GM23338 (cell line): ENCODE measurements around the gene SYNDIG1. TPM values are rescaled to one million over a fixed set of nuclear protein-coding genes. Genes with fewer than 3 reads are reported as not detected.

Experiments used
- ATAC-seq: fragments of 200-7000 bp; cut with Tn5 transposase; 3 replicates; pipeline ENCODE4 v1.9.1; 2020
- DNase-seq: peaks from one replicate; pipeline ENCODE4 v3.0.0-alpha.2; 2015; ENCODE audit warnings: low spot score
- H2AFZ ChIP-seq: fragments of 200-600 bp; sonication (generic); 2 replicates; pipeline ENCODE4 v1.8.0; 2016; ENCODE audit warnings: antibody characterized with exemption, mild to moderate bottlenecking, moderate library complexity
- H3F3A ChIP-seq: fragments of 200-600 bp; sonication (generic); replicated peaks from 2 replicates; pipeline ENCODE4 v1.8.0; 2017; ENCODE audit warnings: antibody characterized with exemption, mixed run types, low read depth
- H3K27ac ChIP-seq: fragments of 200-600 bp; sonication (generic); 2 replicates; pipeline ENCODE4 v1.6.1; 2016; ENCODE audit warnings: low read depth
- H3K27me3 ChIP-seq: fragments of 200-600 bp; sonication (generic); 2 replicates; pipeline ENCODE4 v1.8.0; 2016; ENCODE audit warnings: mild to moderate bottlenecking, mixed run types, moderate library complexity; ENCODE audit not compliant: insufficient read depth
- H3K36me3 ChIP-seq: fragments of 200-600 bp; sonication (generic); 2 replicates; pipeline ENCODE4 v1.8.0; 2016; ENCODE audit warnings: mild to moderate bottlenecking; ENCODE audit not compliant: insufficient read depth
- H3K4me1 ChIP-seq: fragments of 200-600 bp; sonication (generic); 2 replicates; pipeline ENCODE4 v1.8.0; 2016; ENCODE audit warnings: mild to moderate bottlenecking, moderate library complexity; ENCODE audit not compliant: insufficient read depth
- H3K4me2 ChIP-seq: fragments of 200-600 bp; sonication (generic); 2 replicates; pipeline ENCODE4 v1.7.1; 2017; ENCODE audit warnings: mixed run types
- H3K4me3 ChIP-seq: fragments of 200-600 bp; sonication (generic); 2 replicates; pipeline ENCODE4 v1.6.1; 2016; ENCODE audit warnings: mixed run types
- H3K79me2 ChIP-seq: fragments of 200-600 bp; sonication (generic); replicated peaks from 2 replicates; pipeline ENCODE4 v1.8.0; 2017; ENCODE audit warnings: mild to moderate bottlenecking; ENCODE audit not compliant: insufficient read depth
- H3K9me2 ChIP-seq: fragments of 200-600 bp; sonication (generic); 2 replicates; pipeline ENCODE4 v1.8.0; 2017; ENCODE audit not compliant: insufficient read depth
- H4K20me1 ChIP-seq: fragments of 200-600 bp; sonication (generic); replicated peaks from 2 replicates; pipeline ENCODE4 v1.8.0; 2017; ENCODE audit warnings: mild to moderate bottlenecking; ENCODE audit not compliant: insufficient read depth
- H3K27ac Mint-ChIP-seq: 2 replicates; pipeline ENCODE4 v1.8.0; 2020; ENCODE audit warnings: inconsistent platforms, mild to moderate bottlenecking, moderate library complexity, mixed read lengths
- H3K27me3 Mint-ChIP-seq: 3 replicates; pipeline ENCODE4 v1.8.0; 2022; ENCODE audit warnings: low read depth, mild to moderate bottlenecking, moderate library complexity, mixed read lengths, inconsistent platforms; ENCODE audit not compliant: insufficient read depth, poor library complexity
- H3K36me3 Mint-ChIP-seq: 3 replicates; pipeline ENCODE4 v1.8.0; 2021; ENCODE audit warnings: low read depth, mild to moderate bottlenecking, inconsistent platforms, moderate library complexity, mixed read lengths
- H3K4me1 Mint-ChIP-seq: 3 replicates; pipeline ENCODE4 v1.8.0; 2020; ENCODE audit warnings: mild to moderate bottlenecking, inconsistent platforms, mixed read lengths
- H3K4me3 Mint-ChIP-seq: 3 replicates; pipeline ENCODE4 v1.8.0; 2021; ENCODE audit warnings: moderate library complexity, mild to moderate bottlenecking, inconsistent platforms, mixed read lengths
- H3K9me3 Mint-ChIP-seq: 3 replicates; pipeline ENCODE4 v1.8.0; 2020; ENCODE audit warnings: moderate library complexity, mild to moderate bottlenecking, inconsistent platforms, mixed read lengths
- CREB1 ChIP-seq: fragments of 250-450 bp; sonication (Bioruptor Pico); IDR thresholded peaks from 2 replicates; pipeline ENCODE4 v1.5.0; 2020; ENCODE audit warnings: low read depth, mild to moderate bottlenecking, moderate library complexity
- ETS1 ChIP-seq: IDR thresholded peaks from 2 replicates; pipeline ENCODE4 v1.6.1; 2016; ENCODE audit warnings: antibody characterized with exemption
- EZH2 ChIP-seq: fragments of 200-600 bp; sonication (generic); IDR thresholded peaks from one replicate; pipeline ENCODE4 v1.8.0; 2017; ENCODE audit warnings: antibody characterized with exemption, mild to moderate bottlenecking, low read depth; ENCODE audit not compliant: unreplicated experiment
- EZH2phosphoT487 ChIP-seq: fragments of 200-600 bp; sonication (generic); IDR thresholded peaks from one replicate; pipeline ENCODE4 v1.8.1; 2018; ENCODE audit warnings: antibody characterized with exemption; ENCODE audit not compliant: unreplicated experiment
- JUNB ChIP-seq: IDR thresholded peaks from one replicate; pipeline ENCODE4 v1.6.1; 2016; ENCODE audit warnings: antibody characterized with exemption; ENCODE audit not compliant: unreplicated experiment
- NANOG ChIP-seq: IDR thresholded peaks from 2 replicates; pipeline ENCODE4 v1.6.1; 2016; ENCODE audit warnings: antibody characterized with exemption, borderline replicate concordance
- REST ChIP-seq: IDR thresholded peaks from one replicate; pipeline ENCODE4 v1.6.1; 2018; ENCODE audit warnings: antibody characterized with exemption; ENCODE audit not compliant: unreplicated experiment
- STAT1 ChIP-seq: IDR thresholded peaks from one replicate; pipeline ENCODE4 v1.6.1; 2016; ENCODE audit warnings: antibody characterized with exemption; ENCODE audit not compliant: unreplicated experiment
- ZNF331 ChIP-seq: fragments of 250-450 bp; sonication (Bioruptor Pico); IDR thresholded peaks from 2 replicates; pipeline ENCODE4 v1.5.0; 2020; ENCODE audit warnings: low read depth, mild to moderate bottlenecking, moderate library complexity
- polyA plus RNA-seq: library from polyadenylated mRNA; unstranded; fragments of >200 nt; fragmentation: Nextera tagmentation; extraction: Ambion mirVana; gene quantifications from 2 replicates; pipeline ENCODE4 v1.2.1, GENCODE V29; 2016
- total RNA-seq: library from RNA; depleted of rRNA; stranded (reverse); fragments of >200 nt; shearing (Covaris generic); gene quantifications from 2 replicates; pipeline ENCODE4 v1.2.3, GENCODE V29; 2014
- TF ChIP-seq, protein P1 (sequence below), 2 experiments: fragments of 200-600 bp in 1 of 2; sonication (generic) in 1 of 2; conservative IDR thresholded peaks; 2 replicates each; pipeline versions ENCODE4 v1.5.1 to v1.6.1; 2016 to 2017; ENCODE audit warnings: antibody characterized with exemption in 2 of 2, low read depth in 2 of 2, mild to moderate bottlenecking in 2 of 2, moderate library complexity in 1 of 2

SYNDIG1 gene
- total and polyA plus RNA-seq, 2 experiments from 2014 or later = 2.8 to 4.8 TPM

DNA sequence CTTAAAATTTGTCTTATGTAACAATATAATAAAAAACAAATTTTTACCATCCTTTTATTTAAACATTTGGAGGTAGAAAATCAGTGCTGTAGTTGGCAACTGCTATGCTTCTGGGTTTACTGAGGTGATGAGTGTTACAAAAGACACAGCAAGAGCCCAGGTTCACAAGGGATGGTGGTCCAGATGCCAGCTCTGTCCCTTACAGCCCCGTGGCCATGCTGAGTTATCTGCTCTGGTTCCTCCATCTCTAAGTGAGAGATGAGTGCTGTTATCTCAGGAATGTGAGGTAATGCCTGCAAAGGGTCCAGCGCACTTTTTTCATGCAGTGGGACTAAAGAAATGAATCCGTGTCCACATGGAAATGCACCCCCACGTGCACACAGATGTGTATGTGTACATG is 17.8 kb downstream of the SYNDIG1 start (continued):
- no peak for TF ChIP-seq REST
- no peak for TF ChIP-seq CREB1 (CRISPR knock-in tag)
- TF ChIP-seq STAT1 = no peak
- TF ChIP-seq, protein P1, sequence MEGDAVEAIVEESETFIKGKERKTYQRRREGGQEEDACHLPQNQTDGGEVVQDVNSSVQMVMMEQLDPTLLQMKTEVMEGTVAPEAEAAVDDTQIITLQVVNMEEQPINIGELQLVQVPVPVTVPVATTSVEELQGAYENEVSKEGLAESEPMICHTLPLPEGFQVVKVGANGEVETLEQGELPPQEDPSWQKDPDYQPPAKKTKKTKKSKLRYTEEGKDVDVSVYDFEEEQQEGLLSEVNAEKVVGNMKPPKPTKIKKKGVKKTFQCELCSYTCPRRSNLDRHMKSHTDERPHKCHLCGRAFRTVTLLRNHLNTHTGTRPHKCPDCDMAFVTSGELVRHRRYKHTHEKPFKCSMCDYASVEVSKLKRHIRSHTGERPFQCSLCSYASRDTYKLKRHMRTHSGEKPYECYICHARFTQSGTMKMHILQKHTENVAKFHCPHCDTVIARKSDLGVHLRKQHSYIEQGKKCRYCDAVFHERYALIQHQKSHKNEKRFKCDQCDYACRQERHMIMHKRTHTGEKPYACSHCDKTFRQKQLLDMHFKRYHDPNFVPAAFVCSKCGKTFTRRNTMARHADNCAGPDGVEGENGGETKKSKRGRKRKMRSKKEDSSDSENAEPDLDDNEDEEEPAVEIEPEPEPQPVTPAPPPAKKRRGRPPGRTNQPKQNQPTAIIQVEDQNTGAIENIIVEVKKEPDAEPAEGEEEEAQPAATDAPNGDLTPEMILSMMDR (conservative IDR thresholded peaks at IDR 0.05; ENCODE audit: low read depth in 2 of 2) = no peak

- H3K27me3 Mint-ChIP-seq = peaks cover 13% of the 10 kb centered on the region
- peaks cover 9% of the 10 kb centered on the region for H3K4me1 ChIP-seq
- H3K4me1 Mint-ChIP-seq = peaks cover 37% of the 10 kb centered on the region
- no peak for TF ChIP-seq EZH2phosphoT487
- no peak for TF ChIP-seq JUNB
- no peak for TF ChIP-seq CREB1 (CRISPR knock-in tag)
- H3K9me3 Mint-ChIP-seq = no peaks in the 10 kb centered on the region
- H3K27me3 ChIP-seq = no peaks in the 10 kb centered on the region
- H2AFZ ChIP-seq = no peak overlapping the region
- ATAC-seq (no peak), DNase-seq (no peak)
- H3K4me3 ChIP-seq = no peak overlapping the region
- H4K20me1 ChIP-seq = no peaks in the 10 kb centered on the region
- H3K36me3 Mint-ChIP-seq = peaks cover 8% of the 10 kb centered on the region; the same call in 2 of the 3 replicates
- H3K79me2 ChIP-seq = peaks cover 21% of the 10 kb centered on the region
- no peak overlapping the region for H3K4me3 Mint-ChIP-seq
- no peak overlapping the region for H3K27ac Mint-ChIP-seq
- H3K4me2 ChIP-seq = no peak overlapping the region
- H3K36me3 ChIP-seq = no peaks in the 10 kb centered on the region
- no peak overlapping the region for H3K27ac ChIP-seq
- no peaks in the 10 kb centered on the region for H3F3A ChIP-seq
- no peaks in the 10 kb centered on the region for H3K9me2 ChIP-seq
Observed at GRCh38 chr20:24487648-24488047, 18.2 kb downstream of the SYNDIG1 start.

GRCh38 chr20:24488064-24488799 is 18.8 kb downstream of the SYNDIG1 start:
- peaks cover 20% of the 10 kb centered on the region for H3K79me2 ChIP-seq
- no peak overlapping the region for H3K4me3 Mint-ChIP-seq
- no peaks in the 10 kb centered on the region for H3K9me2 ChIP-seq
- no peak for ATAC-seq
- no peaks in the 10 kb centered on the region for H3K9me3 Mint-ChIP-seq
- H3K27ac Mint-ChIP-seq = no peak overlapping the region; the same call in 1 of the 2 replicates
- H4K20me1 ChIP-seq = no peaks in the 10 kb centered on the region
- H3K36me3 ChIP-seq = no peaks in the 10 kb centered on the region
- no peak overlapping the region for H3K4me2 ChIP-seq
- peaks cover 13% of the 10 kb centered on the region for H3K27me3 Mint-ChIP-seq
- peaks cover 8% of the 10 kb centered on the region; the same call in 2 of the 3 replicates for H3K36me3 Mint-ChIP-seq
- peaks cover 43% of the 10 kb centered on the region for H3K4me1 Mint-ChIP-seq
- H3K4me3 ChIP-seq = no peak overlapping the region
- DNase-seq = no peak
- peaks cover 11% of the 10 kb centered on the region for H3K4me1 ChIP-seq
- H3K27me3 ChIP-seq = no peaks in the 10 kb centered on the region
- no peaks in the 10 kb centered on the region for H3F3A ChIP-seq
- H2AFZ ChIP-seq = no peak overlapping the region
- H3K27ac ChIP-seq = no peak overlapping the region
- TF ChIP-seq, protein P1 (conservative IDR thresholded peaks at IDR 0.05; ENCODE audit: low read depth in 2 of 2) = no peak
- TF ChIP-seq JUNB = no peak
- no peak for TF ChIP-seq STAT1
- no peak for TF ChIP-seq ZNF331 (CRISPR knock-in tag)
- TF ChIP-seq NANOG = no peak
- no peak for TF ChIP-seq CREB1 (CRISPR knock-in tag)
- TF ChIP-seq EZH2 = no peak
- TF ChIP-seq ETS1 = no peak
